GM10266 (cell line): ENCODE data around the gene MAEL.

Experiments
- DNase-seq: peaks from one replicate; pipeline ENCODE4 v3.0.0; 2012; ENCODE audit errors: extremely low spot score
- CTCF ChIP-seq: IDR thresholded peaks from 2 replicates; pipeline ENCODE4 v1.5.1; 2012; ENCODE audit warnings: mild to moderate bottlenecking, low read depth; ENCODE audit not compliant: control insufficient read depth, insufficient read depth; ENCODE audit errors: missing control alignments

The MAEL gene

GRCh38 chr1:166951050-166951449 lies 38.0 kb upstream of the MAEL start:
- TF ChIP-seq CTCF, result no peak
- no peak for DNase-seq

DNA sequence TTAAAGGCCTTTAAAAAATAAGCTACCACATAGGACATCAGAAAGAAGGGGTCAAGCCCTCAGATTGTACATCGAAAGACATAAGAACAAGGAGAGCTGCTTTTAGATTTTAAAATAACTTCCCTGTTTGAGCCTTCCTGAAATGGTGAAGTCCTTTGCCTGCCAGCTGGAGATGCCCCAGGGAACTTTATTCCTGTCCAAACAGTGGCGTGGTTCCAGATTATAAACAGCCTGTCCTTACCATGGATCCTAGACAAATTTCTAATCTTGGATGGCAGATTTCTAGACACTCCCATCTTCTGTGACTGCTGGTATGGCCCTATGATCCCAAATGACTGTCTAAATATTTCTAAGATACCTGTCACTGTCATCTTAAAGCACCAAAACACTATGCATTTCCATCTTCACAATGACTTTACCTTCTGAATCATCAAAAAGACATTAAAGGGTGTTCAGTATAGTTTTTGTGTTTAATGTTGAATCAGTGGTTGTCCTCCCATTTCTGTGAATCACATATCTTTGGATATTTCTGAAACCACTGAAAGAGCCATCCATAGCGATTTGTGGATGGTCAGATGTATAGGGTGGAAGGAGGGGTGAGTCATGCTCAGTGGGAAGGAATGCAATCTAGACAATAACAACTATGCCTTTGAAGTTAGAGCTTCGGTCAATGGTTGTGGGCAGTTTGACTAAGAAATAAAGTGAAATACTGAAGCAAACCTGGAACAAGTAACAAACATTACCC lies 36.9 kb upstream of the MAEL start:
- TF ChIP-seq CTCF, result no peak
- DNase-seq, result no peak

DNA sequence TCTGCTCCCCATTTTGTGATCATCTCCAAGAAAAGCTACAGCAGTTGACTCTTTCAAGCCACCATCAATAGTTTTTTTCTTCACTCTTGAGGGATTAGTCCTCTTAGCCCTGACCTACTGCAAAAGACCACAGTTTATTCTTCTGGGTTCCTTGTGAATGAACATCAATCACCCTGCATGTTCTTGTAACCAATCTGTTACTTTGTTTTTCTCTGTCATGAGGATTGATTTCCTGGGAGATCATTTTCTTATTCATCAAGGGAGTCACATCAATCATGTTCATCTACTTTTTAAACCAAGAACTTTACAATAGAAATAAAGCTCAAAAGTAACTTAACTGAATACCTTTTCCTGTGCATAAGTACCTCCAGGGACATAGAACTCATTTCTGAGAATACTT lies 35.6 kb upstream of the MAEL start:
- no peak for DNase-seq
- no peak for TF ChIP-seq CTCF

GRCh38 chr1:166956057-166956850 lies 32.8 kb upstream of the MAEL start:
- DNase-seq, result no peak
- no peak for TF ChIP-seq CTCF

- DNase-seq, result no peak
- TF ChIP-seq CTCF, result no peak
These were observed 32.2 kb upstream of the MAEL start for GRCh38 chr1:166956872-166957271.

GRCh38 chr1:166960858-166961474 lies 28.1 kb upstream of the MAEL start:
- TF ChIP-seq CTCF, result no peak

More at GRCh38 chr1:166960858-166961474, 28.1 kb upstream of the MAEL start:
- no peak for DNase-seq
